ENCODE data around the gene ISG20L2. TPM values are rescaled to one million over a fixed set of nuclear protein-coding genes. Genes with fewer than 3 reads are reported as not detected.

Gene ISG20L2
- total RNA-seq, 1 donor from 2014 or later: 33.0 TPM

- Mint-ChIP-seq H3K4me1 (ENCODE audit: unreplicated experiment) (peaks cover 45% of the 10 kb centered on the region), H3K9me3 (ENCODE audit: unreplicated experiment) (no peaks in the 10 kb centered on the region), H3K27ac (ENCODE audit: unreplicated experiment) (peak overlapping the region; percentile 73), H3K36me3 (ENCODE audit: unreplicated experiment) (peaks cover 21% of the 10 kb centered on the region), H3K27me3 (ENCODE audit: unreplicated experiment) (peaks cover 15% of the 10 kb centered on the region), H3K4me3 (ENCODE audit: unreplicated experiment) (peak overlapping the region; percentile 63)
- DNase-seq (ENCODE audit: extremely low spot score, unreplicated experiment): no peak
- TF ChIP-seq CTCF (IDR thresholded peaks at IDR 0.05): no peak
These were observed 53.1 kb downstream of the ISG20L2 start for GRCh38 chr1:156675210-156676113.

GRCh38 chr1:156673387-156674121 lies 55.0 kb downstream of the ISG20L2 start:
- H3K4me3 Mint-ChIP-seq (ENCODE audit: unreplicated experiment): no peak overlapping the region
- H3K4me1 Mint-ChIP-seq (ENCODE audit: unreplicated experiment): peaks cover 45% of the 10 kb centered on the region
- H3K36me3 Mint-ChIP-seq (ENCODE audit: unreplicated experiment): peaks cover 21% of the 10 kb centered on the region
- DNase-seq (ENCODE audit: extremely low spot score, unreplicated experiment): no peak
- no peaks in the 10 kb centered on the region for H3K9me3 Mint-ChIP-seq (ENCODE audit: unreplicated experiment)
- TF ChIP-seq CTCF (IDR thresholded peaks at IDR 0.05): no peak
- peak overlapping the region; percentile 45 for H3K27ac Mint-ChIP-seq (ENCODE audit: unreplicated experiment)
- H3K27me3 Mint-ChIP-seq (ENCODE audit: unreplicated experiment): peaks cover 3% of the 10 kb centered on the region

Other genes starting within 250 kb of the ISG20L2 start
- gene MEF2D, start 228.0 kb downstream of the ISG20L2 start, total RNA-seq: 33.8 and 45.8 TPM in 2 replicates
- 8.6 and 9.8 TPM in 2 replicates for gene IQGAP3, start 156.2 kb downstream of the ISG20L2 start, total RNA-seq
- gene TTC24, start 149.0 kb downstream of the ISG20L2 start, total RNA-seq: not detected in 2 replicates
- 59.2 and 63.4 TPM in 2 replicates for gene NAXE, start 137.0 kb downstream of the ISG20L2 start, total RNA-seq
- gene GPATCH4, start 127.3 kb downstream of the ISG20L2 start, total RNA-seq: 17.2 and 20.6 TPM in 2 replicates
- 0.35 TPM in 1 of 2 replicates, not detected in the other for gene HAPLN2, start 109.4 kb downstream of the ISG20L2 start, total RNA-seq
- 0.29 and 0.43 TPM in 2 replicates for gene BCAN, start 86.6 kb downstream of the ISG20L2 start, total RNA-seq
- 24.2 and 26.5 TPM in 2 replicates for gene NES, start 51.4 kb downstream of the ISG20L2 start, total RNA-seq
- 144 and 146 TPM in 2 replicates for gene CRABP2, start 23.2 kb downstream of the ISG20L2 start, total RNA-seq
- 21.3 and 24.1 TPM in 2 replicates for gene METTL25B, start 297 bp downstream of the ISG20L2 start, total RNA-seq
- 52.6 and 55.8 TPM in 2 replicates for gene MRPL24, start 12.3 kb upstream of the ISG20L2 start, total RNA-seq
- 213 and 219 TPM in 2 replicates for gene HDGF, start 22.9 kb upstream of the ISG20L2 start, total RNA-seq
- 71.1 and 85.4 TPM in 2 replicates for gene PRCC, start 38.8 kb upstream of the ISG20L2 start, total RNA-seq
- gene SH2D2A, start 88.1 kb upstream of the ISG20L2 start, total RNA-seq: not detected in 2 replicates
- gene INSRR, start 130.4 kb upstream of the ISG20L2 start, total RNA-seq: 0.08 and 0.21 TPM in 2 replicates
- not detected in 2 replicates for gene NTRK1, start 132.1 kb upstream of the ISG20L2 start, total RNA-seq
- gene PEAR1, start 165.0 kb upstream of the ISG20L2 start, total RNA-seq: 27.4 and 28.2 TPM in 2 replicates
- gene LRRC71, start 191.9 kb upstream of the ISG20L2 start, total RNA-seq: 0.18 and 0.35 TPM in 2 replicates